H9 (cell line): Measurements from ENCODE around the gene ZSWIM6. TPM values are rescaled to one million over a fixed set of nuclear protein-coding genes. Genes with fewer than 3 reads are reported as not detected.
A peak's percentile ranks its signal among the peaks of the same experiment; 100 is the strongest.

Experiments used
- DNase-seq: peaks from one replicate; pipeline ENCODE4 v3.0.0-alpha.2; 2017
- H2AFZ ChIP-seq: one replicate; pipeline ENCODE4 v1.6.1; 2013; ENCODE audit warnings: mild to moderate bottlenecking, low read length, control low read depth, moderate library complexity
- H2AK5ac ChIP-seq: 2 replicates; pipeline ENCODE4 v1.6.1; 2013; ENCODE audit warnings: low read length, control low read depth, mixed read lengths; ENCODE audit not compliant: insufficient read length
- H2BK120ac ChIP-seq: one replicate; pipeline ENCODE4 v1.6.1; 2013; ENCODE audit warnings: low read depth, mild to moderate bottlenecking, low read length, control low read depth, inconsistent platforms; ENCODE audit not compliant: poor library complexity, severe bottlenecking
- H2BK12ac ChIP-seq: 2 replicates; pipeline ENCODE4 v1.6.1; 2013; ENCODE audit warnings: low read length, control low read depth, mixed read lengths, low read depth; ENCODE audit not compliant: insufficient read length
- H2BK15ac ChIP-seq: 2 replicates; pipeline ENCODE4 v1.6.1; 2013; ENCODE audit warnings: low read depth, low read length, control low read depth
- H2BK20ac ChIP-seq: one replicate; pipeline ENCODE4 v1.6.1; 2013; ENCODE audit warnings: low read depth, mild to moderate bottlenecking, low read length, control low read depth, inconsistent platforms; ENCODE audit not compliant: poor library complexity, severe bottlenecking
- H2BK5ac ChIP-seq: 2 replicates; pipeline ENCODE4 v1.6.1; 2013; ENCODE audit warnings: low read length, control low read depth, mixed read lengths; ENCODE audit not compliant: insufficient read length
- H3K14ac ChIP-seq: 2 replicates; pipeline ENCODE4 v1.6.1; 2013; ENCODE audit warnings: low read length, control low read depth; ENCODE audit not compliant: insufficient read depth
- H3K18ac ChIP-seq: 2 replicates; pipeline ENCODE4 v1.6.1; 2013; ENCODE audit warnings: low read depth, mild to moderate bottlenecking, mixed read lengths, low read length, control low read depth; ENCODE audit not compliant: insufficient read length
- H3K23ac ChIP-seq: 2 replicates; pipeline ENCODE4 v1.6.1; 2013; ENCODE audit warnings: low read length, control low read depth, mixed read lengths, low read depth; ENCODE audit not compliant: insufficient read length
- H3K23me2 ChIP-seq: 2 replicates; pipeline ENCODE4 v1.6.1; 2013; ENCODE audit warnings: low read depth, mild to moderate bottlenecking, mixed read lengths, low read length, control low read depth; ENCODE audit not compliant: insufficient read length, poor library complexity, severe bottlenecking
- H3K27ac ChIP-seq: 2 replicates; pipeline ENCODE4 v1.5.1; 2013; ENCODE audit warnings: low read length, control low read depth, mixed read lengths, low read depth; ENCODE audit not compliant: insufficient read length
- H3K27me3 ChIP-seq: 2 replicates; pipeline ENCODE4 v1.6.1; 2013; ENCODE audit warnings: low read length, control low read depth, inconsistent platforms; ENCODE audit not compliant: insufficient read depth
- H3K4ac ChIP-seq: 2 replicates; pipeline ENCODE4 v1.6.1; 2013; ENCODE audit warnings: low read depth, mild to moderate bottlenecking, control low read depth, inconsistent platforms, low read length, moderate library complexity
- H3K4me1 ChIP-seq: 2 replicates; pipeline ENCODE4 v1.6.1; 2013; ENCODE audit warnings: low read length, control low read depth, inconsistent platforms; ENCODE audit not compliant: insufficient read depth
- H3K4me2 ChIP-seq: 2 replicates; pipeline ENCODE4 v1.6.1; 2013; ENCODE audit warnings: low read length, control low read depth, mixed read lengths; ENCODE audit not compliant: insufficient read length, insufficient read depth
- H3K56ac ChIP-seq: 2 replicates; pipeline ENCODE4 v1.6.1; 2013; ENCODE audit warnings: low read depth, mild to moderate bottlenecking, mixed read lengths, low read length, control low read depth; ENCODE audit not compliant: insufficient read length
- H3K79me1 ChIP-seq: 2 replicates; pipeline ENCODE4 v1.6.1; 2013; ENCODE audit warnings: low read depth, mild to moderate bottlenecking, moderate library complexity, low read length, control low read depth, inconsistent platforms; ENCODE audit not compliant: insufficient read depth, poor library complexity, severe bottlenecking
- H3K79me2 ChIP-seq: 2 replicates; pipeline ENCODE4 v1.6.1; 2013; ENCODE audit warnings: low read length, control low read depth, inconsistent platforms; ENCODE audit not compliant: insufficient read depth
- H3K9ac ChIP-seq: 2 replicates; pipeline ENCODE4 v1.6.1; 2013; ENCODE audit warnings: low read length, control low read depth, mixed read lengths; ENCODE audit not compliant: insufficient read length; ENCODE audit errors: extremely low read depth
- H3K9me3 ChIP-seq: one replicate; pipeline ENCODE4 v1.6.1; 2013; ENCODE audit warnings: low read depth, low read length, inconsistent platforms; ENCODE audit not compliant: control insufficient read depth
- H3T11ph ChIP-seq: one replicate; pipeline ENCODE4 v1.6.1; 2013; ENCODE audit warnings: mild to moderate bottlenecking, low read length, control low read depth, inconsistent platforms
- H4K20me1 ChIP-seq: one replicate; pipeline ENCODE4 v1.6.1; 2013; ENCODE audit not compliant: control insufficient read depth, insufficient read length, insufficient read depth
- H4K5ac ChIP-seq: 2 replicates; pipeline ENCODE4 v1.6.1; 2013; ENCODE audit warnings: low read depth, mild to moderate bottlenecking, mixed read lengths, low read length, control low read depth; ENCODE audit not compliant: insufficient read length
- H4K8ac ChIP-seq: replicated peaks from 2 replicates; pipeline ENCODE4 v1.6.1; 2013; ENCODE audit warnings: low read length, control low read depth, mixed read lengths, low read depth; ENCODE audit not compliant: insufficient read length
- H4K91ac ChIP-seq: 2 replicates; pipeline ENCODE4 v1.6.1; 2013; ENCODE audit warnings: low read depth, mild to moderate bottlenecking, moderate library complexity, mixed read lengths, low read length, control low read depth; ENCODE audit not compliant: insufficient read length
- H3K27ac Mint-ChIP-seq, 3 experiments: 2 replicates in 2 of 3; 3 replicates in 1 of 3; pipeline ENCODE4 v1.8.0; 2020 to 2021; ENCODE audit warnings: mixed read lengths in 3 of 3, mild to moderate bottlenecking in 1 of 3, moderate library complexity in 1 of 3
- H3K27me3 Mint-ChIP-seq: 2 replicates; pipeline ENCODE4 v1.8.0; 2021; ENCODE audit warnings: low read depth, mild to moderate bottlenecking, moderate library complexity, mixed read lengths
- H3K36me3 Mint-ChIP-seq, 3 experiments: 2 replicates in 2 of 3; 3 replicates in 1 of 3; pipeline ENCODE4 v1.8.0; 2020 to 2021; ENCODE audit warnings: low read depth in 3 of 3, mixed read lengths in 3 of 3; ENCODE audit not compliant: insufficient read depth in 1 of 3
- H3K4me1 Mint-ChIP-seq, 2 experiments: 2 replicates each; pipeline ENCODE4 v1.8.0; 2020; ENCODE audit warnings: mixed read lengths in 2 of 2
- H3K4me3 Mint-ChIP-seq, 2 experiments: 2 replicates in 1 of 2; 3 replicates in 1 of 2; pipeline ENCODE4 v1.8.0; 2020 to 2021; ENCODE audit warnings: mild to moderate bottlenecking in 2 of 2, mixed read lengths in 2 of 2, moderate library complexity in 1 of 2
- H3K9me3 Mint-ChIP-seq, 2 experiments: 2 replicates in 1 of 2; 3 replicates in 1 of 2; pipeline ENCODE4 v1.8.0; 2020; ENCODE audit warnings: mild to moderate bottlenecking in 2 of 2, mixed read lengths in 2 of 2, moderate library complexity in 1 of 2
- CTCF ChIP-seq: fragments of 200-600 bp; sonication (generic); conservative IDR thresholded peaks from 3 replicates; pipeline ENCODE4 v1.8.0; 2021; ENCODE audit warnings: antibody characterized with exemption, mild to moderate bottlenecking
- WGBS: extraction: QIAGEN DNeasy Blood & Tissue Kit; methylation state at CpG from one replicate; pipeline ENCODE4 v1.1.7; 2013; ENCODE audit warnings: missing lambda C conversion rate, low lambda C conversion rate, mixed read lengths; ENCODE audit not compliant: insufficient read length; ENCODE audit errors: extremely low coverage; 5-methylcytosine and 5-hydroxymethylcytosine counted together
- total RNA-seq: library from RNA; stranded (reverse); gene quantifications from 2 replicates; pipeline ENCODE4 v1.2.1, GENCODE V29; 2021

ZSWIM6 gene
- total RNA-seq, 1 experiment from 2014 or later: 11.5 TPM

DNA sequence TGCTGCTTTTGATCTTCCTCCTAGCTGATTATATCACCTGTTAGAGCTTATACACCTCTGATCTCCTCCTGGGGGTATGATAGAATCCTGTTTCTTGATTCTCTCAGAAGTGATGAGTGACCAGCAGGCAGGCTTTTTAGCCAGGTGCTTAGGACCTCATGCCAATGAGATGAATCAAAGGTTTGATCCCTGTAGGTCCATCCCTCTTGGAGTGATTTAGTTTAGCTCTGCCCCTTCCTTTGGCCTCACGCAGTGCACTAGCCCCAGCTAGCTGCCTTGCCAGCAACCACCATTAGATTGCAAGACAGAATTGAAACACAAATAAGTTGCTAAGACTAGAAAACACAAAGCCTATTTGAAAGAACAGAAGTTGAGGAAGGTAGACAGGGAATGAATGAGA lies 84.4 kb downstream of the ZSWIM6 start:
- Mint-ChIP-seq H3K27ac (peak overlapping the region; percentile 34 to 86 (median 60); a peak in 6 of 7 replicates), H3K9me3 (peaks cover under 1 to 5% of the 10 kb centered on the region in 2 experiments; a peak in 3 of 5 replicates), H3K4me1 (peaks cover 47 to 53% of the 10 kb centered on the region in 2 experiments), H3K27me3 (no peaks in the 10 kb centered on the region), H3K36me3 (peaks cover 4 to 5% (median 5%) of the 10 kb centered on the region in 3 experiments; a peak in 5 of 7 replicates), H3K4me3 (peak overlapping the region in 1 of 2 experiments; percentile 31; a peak in 3 of 5 replicates)
- no peak overlapping the region for H2BK20ac ChIP-seq
- no peak overlapping the region for H2BK120ac ChIP-seq
- H4K20me1 ChIP-seq: no peaks in the 10 kb centered on the region
- H3K4ac ChIP-seq: no peak overlapping the region
- H4K91ac ChIP-seq: no peak overlapping the region
- peaks cover 8% of the 10 kb centered on the region; the same call in 1 of the 2 replicates for H3K4me1 ChIP-seq
- no peak overlapping the region for H4K8ac ChIP-seq
- no peak overlapping the region for H3K18ac ChIP-seq
- no peak overlapping the region for H3K23ac ChIP-seq
- no peak overlapping the region for H3K27ac ChIP-seq
- TF ChIP-seq CTCF: no peak
- no peak overlapping the region for H2BK15ac ChIP-seq
- H3K9me3 ChIP-seq: no peaks in the 10 kb centered on the region
- H2BK12ac ChIP-seq: no peak overlapping the region
- peaks cover 2% of the 10 kb centered on the region for H3K79me1 ChIP-seq
- H3K9ac ChIP-seq: no peak overlapping the region
- H4K5ac ChIP-seq: no peak overlapping the region
- WGBS: no CpG with 5 or more reads among the region's 1 CpG
- DNase-seq: peak; percentile 48
- H3K56ac ChIP-seq: no peak overlapping the region
- H2AK5ac ChIP-seq: no peak overlapping the region
- no peaks in the 10 kb centered on the region for H3K27me3 ChIP-seq
- no peak overlapping the region for H3T11ph ChIP-seq
- no peak overlapping the region for H2BK5ac ChIP-seq
- no peaks in the 10 kb centered on the region for H3K23me2 ChIP-seq
- no peak overlapping the region for H2AFZ ChIP-seq
- H3K14ac ChIP-seq: no peak overlapping the region
- H3K79me2 ChIP-seq: no peaks in the 10 kb centered on the region; the same call in 1 of the 2 replicates
- H3K4me2 ChIP-seq: peak overlapping the region; percentile 23
